HG03064 (cell line): ENCODE results near the gene IFNA14.
"Not testable (repeated sequence)": the region's sequence is repeated elsewhere in the genome, so short reads cannot be mapped to it uniquely, and the experiment has no call there.

ENCODE experiments used
- ATAC-seq: cut with Tn5 transposase; IDR thresholded peaks from one replicate; pipeline ENCODE4 v1.9.1; 2021; ENCODE audit warnings: low read depth; ENCODE audit not compliant: unreplicated experiment

The IFNA14 gene

DNA sequence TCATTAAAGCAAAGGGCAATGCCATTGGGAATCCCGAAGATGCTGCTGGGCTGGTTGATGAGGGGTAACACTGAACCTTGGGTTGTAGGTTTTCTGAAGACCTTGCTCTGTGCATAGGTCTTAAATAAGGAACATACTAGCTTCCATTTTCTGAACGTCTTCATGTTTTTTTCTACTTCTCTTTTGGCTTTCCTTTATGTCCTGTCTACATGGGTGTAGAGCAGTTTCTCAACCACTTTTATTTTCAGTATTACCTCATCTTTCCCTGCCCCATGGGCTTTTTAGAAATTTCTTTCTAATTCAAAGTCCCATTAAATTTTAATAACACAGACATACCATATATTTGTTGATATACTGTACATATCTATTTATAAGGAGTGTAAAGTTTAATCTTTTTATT lies at the start of gene IFNA14:
Gene IFNA14 (minus strand): TSS at position 95 of the 400 bp plus-strand sequence. CDS start 70 bp downstream, at position 25.
- ATAC-seq: no peak

DNA sequence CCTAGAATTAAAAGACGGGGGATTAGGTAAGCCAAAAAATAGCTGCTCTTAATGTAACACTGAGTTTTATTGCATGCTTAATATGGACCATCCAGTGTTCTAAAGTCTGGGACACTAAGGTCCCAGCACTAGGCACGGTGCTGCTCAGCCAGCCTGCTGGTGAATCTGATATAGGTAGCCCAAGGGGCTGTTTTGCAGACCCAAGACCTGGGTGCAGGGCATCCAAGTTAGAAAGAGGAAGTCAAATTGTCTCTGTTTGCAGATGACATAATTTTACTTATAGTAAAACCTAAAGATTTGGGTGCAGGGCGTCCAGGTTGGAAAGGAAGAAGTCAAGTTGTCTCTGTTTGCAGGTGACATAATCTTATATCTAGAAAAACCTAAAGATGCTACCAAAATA lies 47.5 kb upstream of the IFNA14 start:
- no peak for ATAC-seq

DNA sequence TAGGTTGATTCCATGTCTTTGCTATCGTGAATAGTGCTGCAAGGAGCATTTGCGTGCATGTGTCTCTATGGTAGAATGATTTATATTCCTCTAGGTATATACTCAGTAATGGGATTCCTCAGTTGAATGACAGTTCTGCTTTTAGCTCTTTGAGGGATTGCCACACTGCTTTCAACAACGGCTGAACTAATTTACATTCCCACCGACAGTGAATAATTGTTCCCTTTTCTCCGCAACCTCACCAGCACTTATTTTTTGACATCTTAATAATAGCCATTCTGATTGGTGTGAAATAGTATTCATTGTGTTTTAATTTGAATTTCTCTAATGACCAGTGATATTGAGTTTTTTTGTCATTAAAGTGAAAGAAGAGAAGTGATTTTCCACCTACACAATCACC lies 46.9 kb upstream of the IFNA14 start:
- ATAC-seq: no peak

DNA sequence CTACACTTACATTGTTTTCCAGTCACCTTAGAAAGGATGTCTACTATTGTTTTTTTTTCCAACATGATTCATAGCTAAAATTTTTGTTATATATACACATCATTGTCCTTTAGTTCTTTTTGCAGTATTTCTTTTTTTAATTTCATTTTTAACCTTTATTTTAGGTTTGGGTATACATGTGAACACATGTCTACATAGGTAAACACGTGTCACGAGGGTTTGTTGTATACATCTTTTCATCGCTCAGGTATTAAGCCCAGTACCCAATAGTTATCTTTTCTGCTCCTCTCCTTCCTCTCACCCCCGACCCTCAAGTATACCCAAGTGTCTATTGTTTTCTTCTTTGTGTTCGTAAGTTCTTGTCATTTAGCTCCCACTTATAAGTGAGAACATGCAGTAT lies 46.3 kb upstream of the IFNA14 start:
- ATAC-seq: no peak

DNA sequence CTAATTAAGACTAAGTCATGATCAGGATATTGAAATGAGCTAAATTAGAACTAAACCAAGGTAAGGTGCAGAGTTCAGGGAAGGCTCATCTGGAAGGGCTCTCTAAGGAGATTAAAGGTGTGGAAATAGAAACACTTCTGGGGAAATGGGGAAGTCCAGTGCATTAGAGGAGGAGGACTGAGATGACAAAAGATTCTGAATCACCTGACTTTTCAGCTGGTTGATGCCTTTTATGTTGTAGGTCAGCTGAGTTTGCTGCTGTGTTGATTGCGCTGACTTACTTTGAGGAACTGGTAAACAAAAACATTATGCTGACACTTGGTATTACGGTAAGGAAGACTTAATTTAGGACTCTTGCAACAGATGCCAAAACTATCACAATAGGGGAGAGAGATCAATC lies 41.5 kb upstream of the IFNA14 start:
- ATAC-seq: no peak

- no peak for ATAC-seq
These were observed 28.5 kb upstream of the IFNA14 start for GRCh38 chr9:21268347-21268657.

- ATAC-seq: no peak
These were observed 27.9 kb upstream of the IFNA14 start for GRCh38 chr9:21267485-21268346.

- no peak for ATAC-seq
These were observed 27.1 kb upstream of the IFNA14 start for GRCh38 chr9:21266733-21267484.

- no peak for ATAC-seq
These were observed 25.8 kb upstream of the IFNA14 start for GRCh38 chr9:21265421-21266189.

DNA sequence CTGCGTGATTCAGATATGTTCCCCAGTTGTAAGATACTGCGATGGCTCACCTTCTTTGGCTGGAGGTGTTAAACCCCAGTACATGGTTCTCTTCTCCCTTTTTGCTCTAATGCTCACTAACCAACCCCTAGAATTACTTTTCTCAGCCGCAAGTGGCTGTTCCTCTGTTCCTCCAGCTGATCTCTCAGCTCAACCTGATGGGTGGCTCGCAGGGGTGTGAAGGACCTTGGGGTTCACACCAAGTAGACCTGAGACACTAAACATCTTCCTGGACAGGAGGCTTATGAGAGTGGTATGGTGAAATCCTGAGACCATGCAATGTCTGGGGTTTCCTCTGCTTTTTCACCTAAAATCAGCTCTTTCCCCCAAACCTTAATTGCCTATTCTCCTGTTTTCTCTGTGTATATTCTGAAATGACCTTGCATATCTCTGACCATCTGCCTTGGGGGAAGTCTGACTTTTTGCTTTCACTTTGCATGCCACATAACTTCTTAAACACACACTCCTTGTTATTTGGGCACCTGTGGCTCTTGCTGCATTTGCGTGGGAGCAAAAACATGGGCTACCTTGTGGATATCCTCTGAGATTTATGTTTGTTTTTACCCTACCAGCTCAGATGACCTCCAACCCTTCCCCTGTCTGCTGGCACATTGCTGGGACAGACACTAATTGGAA lies 15.9 kb upstream of the IFNA14 start:
- no peak for ATAC-seq

DNA sequence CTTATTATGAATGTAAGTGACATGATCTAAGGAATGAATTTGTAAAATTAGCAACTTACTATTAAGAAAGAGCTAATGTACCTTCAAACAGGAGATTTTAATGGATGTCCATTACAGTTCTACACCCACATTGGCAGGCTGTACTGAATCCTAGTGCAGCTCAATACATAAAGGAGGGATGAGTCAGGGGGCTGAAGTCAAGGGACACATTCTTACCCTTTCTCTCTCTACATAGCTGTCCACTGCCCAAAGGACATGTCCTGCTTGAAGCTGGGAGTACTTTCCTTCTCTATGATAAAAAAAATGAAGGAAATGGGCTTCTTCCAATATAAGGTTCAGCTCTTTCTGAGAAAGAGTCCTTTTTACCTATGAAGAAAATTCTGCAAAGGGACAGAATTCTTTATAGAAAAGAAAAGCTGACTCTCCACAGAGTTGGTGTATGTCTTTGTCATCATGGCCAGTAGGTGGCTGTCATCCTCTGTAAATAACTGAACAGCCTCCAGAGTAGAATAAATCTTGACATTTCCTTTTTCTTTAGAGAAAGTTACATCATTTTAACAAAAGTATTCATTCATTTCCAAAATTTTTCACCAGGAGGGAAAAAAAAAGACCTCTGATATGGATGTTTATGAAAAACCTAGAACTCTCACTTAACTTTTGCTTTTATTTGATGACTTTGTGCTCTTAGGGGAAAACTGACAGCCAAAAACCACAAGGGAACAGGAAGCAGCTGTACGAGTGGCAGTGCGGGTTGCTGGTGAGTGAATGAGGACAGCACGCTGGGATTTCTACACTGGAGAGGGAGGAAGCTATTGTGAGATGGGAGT lies 13.1 kb upstream of the IFNA14 start:
- no peak for ATAC-seq

DNA sequence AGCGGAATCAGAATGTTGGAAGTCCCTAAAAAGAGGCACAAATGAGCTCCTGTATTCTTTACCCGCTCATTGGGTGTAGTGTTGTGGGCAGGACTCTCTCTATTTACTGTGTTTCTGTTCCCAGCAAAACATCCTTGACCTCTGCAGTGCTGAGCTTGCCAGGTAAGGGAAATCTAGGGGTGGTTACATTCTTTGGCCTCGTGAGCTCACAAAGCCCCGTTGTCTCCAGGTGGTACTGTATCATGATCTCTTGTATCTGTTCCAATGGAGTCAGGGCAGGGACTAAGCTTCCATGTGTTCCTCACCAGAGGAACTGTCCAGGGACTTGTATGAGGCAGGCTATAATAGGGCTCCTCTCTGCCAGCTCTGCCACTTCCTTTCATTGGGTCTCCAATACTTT lies 11.8 kb upstream of the IFNA14 start:
- ATAC-seq: no peak

- ATAC-seq: no peak
These were observed 11.4 kb upstream of the IFNA14 start for GRCh38 chr9:21251190-21251589.

DNA sequence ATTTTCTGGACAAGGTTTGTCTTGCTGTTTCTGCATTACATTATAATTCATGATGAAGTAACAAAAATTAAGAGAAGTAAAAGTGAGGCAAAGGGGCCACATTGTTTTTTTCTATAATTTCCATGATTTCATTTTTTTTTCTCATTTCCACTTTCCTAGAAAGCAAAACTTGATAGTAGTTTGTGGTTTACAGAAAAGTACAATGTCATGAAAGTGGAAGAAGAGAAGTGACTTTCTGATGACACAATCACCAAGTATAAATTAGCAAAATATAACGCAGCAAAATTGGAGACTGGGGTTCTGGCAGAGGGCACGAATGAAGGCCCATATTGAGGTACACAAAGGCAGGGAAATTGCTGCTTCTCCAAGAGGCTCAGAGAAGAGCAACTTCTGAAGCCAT lies 5.0 kb upstream of the IFNA14 start:
- ATAC-seq: no peak

DNA sequence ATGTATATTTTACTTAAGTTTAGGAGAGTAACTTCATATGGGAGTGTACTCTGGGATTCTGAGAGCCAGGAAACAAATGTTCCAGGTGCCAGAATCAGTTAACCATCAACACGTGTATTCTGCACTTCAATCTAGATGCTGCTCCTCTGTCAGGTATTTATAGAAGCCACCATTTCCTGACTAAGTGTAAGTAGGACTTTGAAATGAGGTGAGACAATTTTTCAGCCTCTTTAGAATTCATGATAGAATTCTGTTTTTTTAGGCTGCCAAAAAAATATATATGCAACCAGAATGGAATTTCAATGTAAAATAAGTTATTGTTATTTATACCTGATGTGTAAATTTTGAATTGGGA lies 3.5 kb downstream of the IFNA14 start:
- ATAC-seq: not testable (repeated sequence)

GRCh38 chr9:21235468-21236359 lies 4.1 kb downstream of the IFNA14 start:
- ATAC-seq: not testable (repeated sequence)

GRCh38 chr9:21234153-21234687 lies 5.6 kb downstream of the IFNA14 start:
- ATAC-seq: no peak

GRCh38 chr9:21233258-21233657 lies 6.5 kb downstream of the IFNA14 start:
- no peak for ATAC-seq

DNA sequence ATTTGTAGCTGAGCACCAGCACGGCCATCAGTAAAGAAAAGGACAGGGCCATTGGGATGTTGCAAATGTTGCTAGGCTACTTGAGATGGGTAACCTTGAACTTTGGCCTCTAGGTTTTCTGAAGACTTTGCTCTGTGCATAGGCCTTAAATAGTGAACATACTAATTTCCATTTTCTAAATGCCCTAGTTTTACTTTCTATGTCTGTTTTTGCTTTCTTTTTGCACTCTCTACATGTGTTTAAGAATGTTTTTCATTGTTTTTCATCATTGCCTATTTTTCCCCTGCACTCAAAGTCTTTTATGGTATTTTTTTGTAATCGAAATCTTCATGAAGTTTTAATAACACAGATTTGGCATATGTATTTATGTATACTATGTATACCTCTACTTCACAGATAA lies 11.7 kb downstream of the IFNA14 start, which contains the start of gene IFNA17:
Gene IFNA17 (minus strand): TSS at position 101 of the 400 bp plus-strand sequence. CDS start 49 bp downstream, at position 52.
- ATAC-seq: no peak
